Gastrocnemius medialis (tissue), 4 donors: ENCODE results near the gene XPO1. TPM values are rescaled to one million over a fixed set of nuclear protein-coding genes. Genes with fewer than 3 reads are reported as not detected.

Source experiments
- ATAC-seq, 2 donors: fragments of 150-250 bp; one replicate each; pipeline ENCODE4 v1.9.1; 2016
- DNase-seq, 2 donors: peaks; one replicate each; pipeline ENCODE4 v3.0.0-alpha.2; 2019
- H3K27ac ChIP-seq, 4 donors: fragments of 200-600 bp; sonication (generic); 1 replicate in 1 of 4; 2 replicates in 3 of 4; pipeline ENCODE4 v1.5.1; 2016 to 2018; ENCODE audit warnings: mild to moderate bottlenecking in 2 of 4, moderate library complexity in 1 of 4
- H3K27me3 ChIP-seq, 3 donors: fragments of 200-600 bp; sonication (generic) in 2 of 3; 1 replicate in 1 of 3; 2 replicates in 2 of 3; pipeline versions ENCODE4 v1.5.1 to v1.6.0; 2016 to 2019; ENCODE audit warnings: mild to moderate bottlenecking in 1 of 3, moderate library complexity in 1 of 3
- H3K36me3 ChIP-seq, 2 donors: fragments of 200-600 bp; sonication (generic) in 1 of 2; one replicate each; pipeline ENCODE4 v1.5.1; 2017 to 2018
- H3K4me1 ChIP-seq, 2 donors: fragments of 200-600 bp; sonication (generic) in 1 of 2; one replicate each; pipeline ENCODE4 v1.5.1; 2016 to 2017; ENCODE audit warnings: mild to moderate bottlenecking in 2 of 2
- H3K4me3 ChIP-seq, 4 donors: fragments of 200-600 bp; sonication (generic) in 3 of 4; 1 replicate in 1 of 4; 2 replicates in 3 of 4; pipeline ENCODE4 v1.5.1; 2016 to 2019; ENCODE audit warnings: mild to moderate bottlenecking in 2 of 4
- H3K9me3 ChIP-seq, 3 donors: fragments of 200-600 bp; sonication (generic) in 2 of 3; 1 replicate in 1 of 3; 2 replicates in 2 of 3; pipeline ENCODE4 v1.5.1; 2016 to 2019
- CTCF ChIP-seq, 5 experiments: fragments of 450-650 bp in 3 of 5; fragments of 200-600 bp in 2 of 5; sonication (generic) in 2 of 5; IDR thresholded peaks in 4 of 5; conservative IDR thresholded peaks in 1 of 5; 1 replicate in 4 of 5; 2 replicates in 1 of 5; pipeline ENCODE4 v1.5.1; 2016 to 2019; ENCODE audit warnings: antibody characterized with exemption in 5 of 5, mild to moderate bottlenecking in 3 of 5, moderate library complexity in 3 of 5
- POLR2A ChIP-seq, 2 donors: fragments of 450-650 bp; IDR thresholded peaks; one replicate each; pipeline ENCODE4 v1.6.1; 2017; ENCODE audit warnings: antibody characterized with exemption in 2 of 2, mild to moderate bottlenecking in 2 of 2, moderate library complexity in 2 of 2
- in situ Hi-C, 4 donors: fragments of 200-750 bp; cut with MboI; loops; one replicate each; pipeline versions ENCODE4 v1.15.0 to v1.8.0; 2017; ENCODE audit warnings: low sequenced_read_pairs in 4 of 4
- intact Hi-C: fragments of 100-400 bp; cut with DNase I; formaldehyde crosslinking; loops from one replicate; pipeline ENCODE4 v1.15.1; 2023; ENCODE audit warnings: low total_unique reads
- total RNA-seq, 4 donors: library from RNA; depleted of rRNA; stranded (reverse); fragments of >200 nt; gene quantifications; one replicate each; pipeline versions ENCODE4 v1.1.0 to v1.2.3, GENCODE V29; 2016

XPO1 gene
- total RNA-seq, 4 donors from 2014 or later: 34.3 to 69.1 (median 56.3) TPM

GRCh38 chr2:61435291-61435690 lies 102.9 kb downstream of the XPO1 start:
- DNase-seq (no peak), ATAC-seq (no peak)
- in situ Hi-C loops: no loop called here
- Histone ChIP-seq H3K27me3 (no peaks in the 10 kb centered on the region), H3K27ac (peak overlapping the region; percentile 83 to 86 (median 85)), H3K4me1 (peaks cover 63 to 69% of the 10 kb centered on the region in 2 donors), H3K9me3 (no peaks in the 10 kb centered on the region), H3K4me3 (no peak overlapping the region), H3K36me3 (no peaks in the 10 kb centered on the region)
- intact Hi-C loops: loop anchor here (2.0 to 10.0 kb wide), 2 partner anchors 36 to 330 kb away; partner anchors contain the start of gene USP34
- TF ChIP-seq CTCF (IDR thresholded peaks at IDR 0.05 in 4 of 5, conservative IDR thresholded peaks at IDR 0.05 in 1 of 5) (no peak), POLR2A (IDR thresholded peaks at IDR 0.05) (no peak)

- Histone ChIP-seq H3K27me3 (no peaks in the 10 kb centered on the region), H3K4me3 (no peak overlapping the region), H3K27ac (peak overlapping the region; percentile 83 to 86 (median 85)), H3K36me3 (no peaks in the 10 kb centered on the region), H3K9me3 (no peaks in the 10 kb centered on the region), H3K4me1 (peaks cover 53 to 59% of the 10 kb centered on the region in 2 donors)
- peak; percentile 72 to 88 for ATAC-seq
- DNase-seq: peak; percentile 79 to 97
- no peak for TF ChIP-seq CTCF (IDR thresholded peaks at IDR 0.05 in 4 of 5, conservative IDR thresholded peaks at IDR 0.05 in 1 of 5)
- no peak for TF ChIP-seq POLR2A (IDR thresholded peaks at IDR 0.05)
- in situ Hi-C loops (no loop called here), intact Hi-C loops (loop anchor here (2.0 to 10.0 kb wide), 3 partner anchors 36 to 330 kb away; partner anchors contain the start of genes USP34 and XPO1)
Observed at GRCh38 chr2:61434314-61434713, 103.8 kb downstream of the XPO1 start.

GRCh38 chr2:61433606-61434005 lies 104.5 kb downstream of the XPO1 start:
- in situ Hi-C loops: no loop called here

GRCh38 chr2:61432990-61433389 lies 105.2 kb downstream of the XPO1 start:
- intact Hi-C loops: loop anchor here (5.0 to 10.0 kb wide), 2 partner anchors 104 to 332 kb away; partner anchors contain the start of gene XPO1
- H3K27me3 ChIP-seq: no peaks in the 10 kb centered on the region
- no peak overlapping the region for H3K4me3 ChIP-seq
- H3K27ac ChIP-seq: peak overlapping the region; percentile 83 to 86 (median 85)
- in situ Hi-C loops: no loop called here
- no peaks in the 10 kb centered on the region for H3K9me3 ChIP-seq
- TF ChIP-seq POLR2A (IDR thresholded peaks at IDR 0.05) (no peak), CTCF (IDR thresholded peaks at IDR 0.05 in 4 of 5, conservative IDR thresholded peaks at IDR 0.05 in 1 of 5) (no peak)
- no peaks in the 10 kb centered on the region for H3K36me3 ChIP-seq
- DNase-seq (no peak), ATAC-seq (no peak)
- peaks cover 45 to 46% of the 10 kb centered on the region in 2 donors for H3K4me1 ChIP-seq

More at GRCh38 chr2:61433606-61434005, 104.5 kb downstream of the XPO1 start:
- H3K4me1 ChIP-seq: peaks cover 50 to 52% of the 10 kb centered on the region in 2 donors
- DNase-seq (no peak), ATAC-seq (no peak)
- no peak for TF ChIP-seq CTCF (IDR thresholded peaks at IDR 0.05 in 4 of 5, conservative IDR thresholded peaks at IDR 0.05 in 1 of 5)
- TF ChIP-seq POLR2A (IDR thresholded peaks at IDR 0.05): no peak
- H3K9me3 ChIP-seq: no peaks in the 10 kb centered on the region
- no peaks in the 10 kb centered on the region for H3K27me3 ChIP-seq
- no peaks in the 10 kb centered on the region for H3K36me3 ChIP-seq
- peak overlapping the region; percentile 83 to 86 (median 85) for H3K27ac ChIP-seq
- intact Hi-C loops: loop anchor here (2.0 to 10.0 kb wide), 3 partner anchors 37 to 331 kb away; partner anchors contain the start of genes USP34 and XPO1
- no peak overlapping the region for H3K4me3 ChIP-seq
